ENCODE data around the gene MEF2B.
A peak's percentile ranks its signal among the peaks of the same experiment; 100 is the strongest.

Gene MEF2B

DNA sequence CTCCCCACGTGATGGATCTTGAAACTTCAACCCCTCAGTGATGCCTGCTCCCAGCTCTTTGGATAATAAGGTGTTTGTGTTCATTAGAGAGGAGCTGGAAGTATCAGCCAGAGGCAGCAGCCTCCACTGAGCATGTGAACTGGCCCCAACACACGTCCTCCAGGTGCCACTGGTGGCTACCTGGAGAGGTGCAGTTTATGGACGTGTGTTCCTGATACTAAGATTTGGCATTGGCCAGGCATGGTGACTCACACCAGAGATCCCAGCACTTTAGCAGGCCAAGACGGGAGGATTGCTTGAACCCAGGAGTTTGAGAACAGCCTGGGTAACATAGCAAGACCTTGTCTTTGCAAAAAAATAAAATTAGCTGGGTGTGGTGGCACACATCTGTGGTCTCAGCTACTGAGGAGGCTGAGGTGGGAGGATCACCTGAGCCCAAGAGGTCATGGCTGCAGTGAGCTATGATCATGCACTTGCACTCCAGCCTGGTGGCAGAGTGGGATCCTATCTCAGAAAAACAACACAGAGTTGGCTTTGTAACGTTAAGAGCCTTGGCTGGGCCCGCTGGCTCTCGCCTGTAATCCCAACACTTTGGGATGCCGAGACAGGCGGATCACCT is 71.9 kb downstream of the MEF2B start:
- Histone ChIP-seq H3K4me3 (ENCODE audit: low read depth, low read length) (no peak overlapping the region), H3K79me2 (ENCODE audit: control insufficient read depth, insufficient read depth, low read length, poor library complexity) (no peaks in the 10 kb centered on the region), H3K23ac (ENCODE audit: low read length) (no peak overlapping the region), H3K4me2 (ENCODE audit: low read length) (no peak overlapping the region), H4K91ac (ENCODE audit: low read depth, low read length) (no peak overlapping the region), H2BK120ac (ENCODE audit: insufficient read depth, low read length, poor library complexity) (no peak overlapping the region), H3K27ac (ENCODE audit: low read depth, low read length) (no peak overlapping the region), H3K9me3 (ENCODE audit: insufficient read depth, low read depth, low read length) (peaks cover 2% of the 10 kb centered on the region), H3K36me3 (ENCODE audit: control insufficient read depth in 1 of 2, insufficient read depth in 2 of 2, low read length in 2 of 2) (no peaks in the 10 kb centered on the region), H3K14ac (ENCODE audit: low read length) (no peak overlapping the region), H2AK5ac (ENCODE audit: low read length) (no peak overlapping the region), H3K4me1 (ENCODE audit: control insufficient read depth in 1 of 2, insufficient read depth in 2 of 2, low read length in 2 of 2) (peaks cover 2 to 11% of the 10 kb centered on the region in 2 experiments), H3K27me3 (ENCODE audit: insufficient read depth, low read length) (no peaks in the 10 kb centered on the region), H3K79me1 (ENCODE audit: low read length) (no peaks in the 10 kb centered on the region), H3K9ac (ENCODE audit: low read length) (no peak overlapping the region), H3K18ac (ENCODE audit: low read length) (no peak overlapping the region), H3K4ac (ENCODE audit: low read depth, low read length) (no peak overlapping the region), H4K8ac (ENCODE audit: low read depth, low read length) (no peak overlapping the region), H2BK5ac (ENCODE audit: low read depth, low read length, poor library complexity) (no peak overlapping the region), H2AFZ (ENCODE audit: insufficient read depth, low read length, poor library complexity) (no peak overlapping the region), H2BK12ac (ENCODE audit: low read length) (no peak overlapping the region), H4K12ac (ENCODE audit: low read depth, low read length) (no peak overlapping the region)
- no CpG with 5 or more reads among the region's 9 CpGs for WGBS (ENCODE audit: extremely low coverage, insufficient coverage, insufficient read length)
- peak; percentile 18 to 46 for DNase-seq

DNA sequence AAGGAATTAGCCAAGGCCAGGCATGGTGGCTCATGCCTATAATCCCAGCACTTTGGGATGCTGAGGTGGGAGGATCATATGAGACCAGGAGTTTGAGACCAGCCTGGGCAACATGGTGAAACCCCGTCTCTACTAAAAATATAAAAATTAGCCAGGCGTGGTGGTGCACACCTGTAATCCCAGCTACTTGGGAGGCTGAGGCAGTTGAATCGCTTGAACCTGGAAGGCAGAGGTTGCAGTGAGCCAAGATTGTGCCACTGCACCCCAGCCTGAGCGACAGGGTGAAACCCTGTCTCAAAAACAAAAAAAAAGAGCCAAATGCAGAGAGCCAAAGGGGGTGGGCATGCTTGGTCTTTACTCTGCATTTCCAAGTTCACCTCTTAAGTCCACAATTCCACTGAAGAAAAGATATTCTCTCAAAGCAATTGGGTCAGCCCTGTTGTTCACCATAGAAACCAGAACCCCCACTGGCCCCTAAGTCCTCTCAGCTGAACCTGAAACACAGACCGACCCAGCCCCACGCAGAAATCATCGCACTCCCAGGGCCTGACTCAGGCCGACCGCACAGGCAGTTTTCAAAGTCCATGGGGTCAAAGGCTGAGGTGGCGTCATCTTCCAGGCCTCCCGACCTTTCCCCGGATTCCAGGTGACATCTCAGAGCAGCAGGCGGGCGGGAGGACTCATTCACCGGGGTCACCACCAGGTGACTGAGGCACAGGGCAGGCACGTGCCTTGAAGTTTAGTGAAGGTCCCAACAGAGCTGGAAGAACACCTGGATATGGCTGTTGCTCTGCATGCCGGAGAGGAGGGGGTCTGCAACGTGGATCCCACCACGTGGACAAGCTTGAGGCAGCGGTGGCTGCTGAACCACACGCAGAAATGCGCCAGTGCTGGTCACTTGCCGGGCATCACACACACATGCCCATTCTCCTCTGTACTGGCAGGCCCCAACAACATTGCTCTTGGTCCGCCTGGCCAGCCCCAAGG is 73.1 kb downstream of the MEF2B start:
- Histone ChIP-seq H3K79me1 (ENCODE audit: low read length) (no peaks in the 10 kb centered on the region), H3K27me3 (ENCODE audit: insufficient read depth, low read length) (no peaks in the 10 kb centered on the region), H3K23ac (ENCODE audit: low read length) (no peak overlapping the region), H3K27ac (ENCODE audit: low read depth, low read length) (no peak overlapping the region), H3K4ac (ENCODE audit: low read depth, low read length) (no peak overlapping the region), H3K18ac (ENCODE audit: low read length) (no peak overlapping the region), H3K14ac (ENCODE audit: low read length) (no peak overlapping the region), H3K9me3 (ENCODE audit: insufficient read depth, low read depth, low read length) (peaks cover 2% of the 10 kb centered on the region), H4K8ac (ENCODE audit: low read depth, low read length) (no peak overlapping the region), H3K4me2 (ENCODE audit: low read length) (no peak overlapping the region), H3K79me2 (ENCODE audit: control insufficient read depth, insufficient read depth, low read length, poor library complexity) (no peaks in the 10 kb centered on the region), H2AK5ac (ENCODE audit: low read length) (no peak overlapping the region), H2BK5ac (ENCODE audit: low read depth, low read length, poor library complexity) (no peak overlapping the region), H2AFZ (ENCODE audit: insufficient read depth, low read length, poor library complexity) (no peak overlapping the region), H3K36me3 (ENCODE audit: control insufficient read depth in 1 of 2, insufficient read depth in 2 of 2, low read length in 2 of 2) (no peaks in the 10 kb centered on the region), H2BK120ac (ENCODE audit: insufficient read depth, low read length, poor library complexity) (no peak overlapping the region), H3K4me1 (ENCODE audit: control insufficient read depth in 1 of 2, insufficient read depth in 2 of 2, low read length in 2 of 2) (peaks cover 2 to 11% of the 10 kb centered on the region in 2 experiments), H3K9ac (ENCODE audit: low read length) (no peak overlapping the region), H4K12ac (ENCODE audit: low read depth, low read length) (no peak overlapping the region), H4K91ac (ENCODE audit: low read depth, low read length) (no peak overlapping the region), H3K4me3 (ENCODE audit: low read depth, low read length) (no peak overlapping the region), H2BK12ac (ENCODE audit: low read length) (no peak overlapping the region)
- no CpG with 5 or more reads among the region's 24 CpGs for WGBS (ENCODE audit: extremely low coverage, insufficient coverage, insufficient read length)
- DNase-seq: peak; percentile 95 to 96

DNA sequence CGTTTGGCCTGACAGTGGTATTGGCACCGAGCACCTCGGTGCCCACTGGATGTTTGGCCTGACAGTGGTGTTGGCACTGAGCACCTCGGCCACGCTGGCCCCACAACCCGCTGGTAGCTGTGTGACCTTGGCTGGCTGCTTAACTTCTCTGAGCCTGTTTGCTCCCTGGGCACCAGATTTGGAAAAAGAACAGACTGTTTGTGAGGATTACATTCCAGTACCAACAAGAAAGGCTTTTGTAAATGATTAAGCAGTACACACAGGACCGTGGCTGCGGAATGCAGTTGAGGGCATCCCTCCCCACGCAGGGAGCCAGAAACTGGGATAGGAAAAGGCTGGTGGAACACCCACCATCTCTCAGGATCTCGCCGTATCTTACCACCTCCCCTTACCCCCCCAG is 74.4 kb downstream of the MEF2B start:
- Histone ChIP-seq H3K36me3 (ENCODE audit: control insufficient read depth in 1 of 2, insufficient read depth in 2 of 2, low read length in 2 of 2) (no peaks in the 10 kb centered on the region), H4K91ac (ENCODE audit: low read depth, low read length) (no peak overlapping the region), H2BK5ac (ENCODE audit: low read depth, low read length, poor library complexity) (no peak overlapping the region), H4K12ac (ENCODE audit: low read depth, low read length) (no peak overlapping the region), H3K9ac (ENCODE audit: low read length) (no peak overlapping the region), H3K27ac (ENCODE audit: low read depth, low read length) (no peak overlapping the region), H3K9me3 (ENCODE audit: insufficient read depth, low read depth, low read length) (no peaks in the 10 kb centered on the region), H3K4me3 (ENCODE audit: low read depth, low read length) (no peak overlapping the region), H3K4ac (ENCODE audit: low read depth, low read length) (no peak overlapping the region), H3K27me3 (ENCODE audit: insufficient read depth, low read length) (no peaks in the 10 kb centered on the region), H3K23ac (ENCODE audit: low read length) (no peak overlapping the region), H3K4me1 (ENCODE audit: control insufficient read depth in 1 of 2, insufficient read depth in 2 of 2, low read length in 2 of 2) (peaks cover 2 to 11% of the 10 kb centered on the region in 2 experiments), H3K4me2 (ENCODE audit: low read length) (no peak overlapping the region), H3K14ac (ENCODE audit: low read length) (no peak overlapping the region), H4K8ac (ENCODE audit: low read depth, low read length) (no peak overlapping the region), H3K18ac (ENCODE audit: low read length) (no peak overlapping the region), H3K79me2 (ENCODE audit: control insufficient read depth, insufficient read depth, low read length, poor library complexity) (no peaks in the 10 kb centered on the region), H3K79me1 (ENCODE audit: low read length) (no peaks in the 10 kb centered on the region), H2BK120ac (ENCODE audit: insufficient read depth, low read length, poor library complexity) (no peak overlapping the region), H2AK5ac (ENCODE audit: low read length) (no peak overlapping the region), H2BK12ac (ENCODE audit: low read length) (no peak overlapping the region), H2AFZ (ENCODE audit: insufficient read depth, low read length, poor library complexity) (no peak overlapping the region)
- WGBS (ENCODE audit: extremely low coverage, insufficient coverage, insufficient read length): no CpG with 5 or more reads among the region's 11 CpGs
- DNase-seq: no peak

Data from trophoblast cell (in vitro differentiated cells and primary cell).